Neural progenitor cell (in vitro differentiated cells): ENCODE results near the gene UBALD2. TPM values are rescaled to one million over a fixed set of nuclear protein-coding genes. Genes with fewer than 3 reads are reported as not detected.

Experiments
- DNase-seq: peaks from one replicate; pipeline ENCODE4 v3.0.0-alpha.2; 2016; ENCODE audit warnings: low spot score
- H2AFZ ChIP-seq: fragments of 200-600 bp; sonication (generic); replicated peaks from 2 replicates; pipeline ENCODE4 v1.6.1; 2016; ENCODE audit warnings: antibody characterized with exemption
- H3F3A ChIP-seq: fragments of 200-600 bp; sonication (generic); 2 replicates; pipeline ENCODE4 v1.6.1; 2016; ENCODE audit warnings: antibody characterized with exemption, low read depth
- H3K27ac ChIP-seq: fragments of 200-600 bp; sonication (generic); 2 replicates; pipeline ENCODE4 v1.5.1; 2016; ENCODE audit warnings: mild to moderate bottlenecking
- H3K27me3 ChIP-seq: fragments of 200-600 bp; sonication (generic); 2 replicates; pipeline ENCODE4 v1.6.1; 2016; ENCODE audit warnings: mild to moderate bottlenecking, moderate library complexity
- H3K36me3 ChIP-seq: fragments of 200-600 bp; sonication (generic); 2 replicates; pipeline ENCODE4 v1.5.1; 2016
- H3K4me1 ChIP-seq: fragments of 200-600 bp; sonication (generic); 2 replicates; pipeline ENCODE4 v1.6.1; 2016; ENCODE audit warnings: mixed run types
- H3K4me2 ChIP-seq: fragments of 200-600 bp; sonication (generic); 2 replicates; pipeline ENCODE4 v1.6.1; 2016
- H3K4me3 ChIP-seq: fragments of 200-600 bp; sonication (generic); 2 replicates; pipeline ENCODE4 v1.5.1; 2016
- H3K79me2 ChIP-seq: fragments of 200-600 bp; sonication (generic); 2 replicates; pipeline ENCODE4 v1.6.1; 2016; ENCODE audit warnings: low read depth
- H3K9ac ChIP-seq: fragments of 200-600 bp; sonication (generic); 2 replicates; pipeline ENCODE4 v1.6.1; 2016
- H3K9me3 ChIP-seq: fragments of 200-600 bp; sonication (generic); 2 replicates; pipeline ENCODE4 v1.5.1; 2016; ENCODE audit warnings: low read depth
- H4K20me1 ChIP-seq: fragments of 200-600 bp; sonication (generic); 2 replicates; pipeline ENCODE4 v1.6.1; 2016; ENCODE audit warnings: low read depth
- H3K27ac Mint-ChIP-seq: 3 replicates; pipeline ENCODE4 v1.8.0; 2021; ENCODE audit warnings: mixed read lengths
- H3K27me3 Mint-ChIP-seq: 2 replicates; pipeline ENCODE4 v1.8.0; 2022; ENCODE audit warnings: low read depth, mild to moderate bottlenecking, inconsistent platforms, moderate library complexity, mixed read lengths; ENCODE audit not compliant: insufficient read depth
- H3K36me3 Mint-ChIP-seq: 3 replicates; pipeline ENCODE4 v1.8.0; 2021; ENCODE audit warnings: mixed read lengths
- H3K4me1 Mint-ChIP-seq: 3 replicates; pipeline ENCODE4 v1.8.0; 2021; ENCODE audit warnings: mixed read lengths
- H3K4me3 Mint-ChIP-seq: 3 replicates; pipeline ENCODE4 v1.8.0; 2021; ENCODE audit warnings: mild to moderate bottlenecking, moderate library complexity, mixed read lengths
- H3K9me3 Mint-ChIP-seq: 3 replicates; pipeline ENCODE4 v1.8.0; 2020; ENCODE audit warnings: mixed read lengths
- CTCF ChIP-seq: fragments of 200-600 bp; sonication (generic); IDR thresholded peaks from 2 replicates; pipeline ENCODE4 v1.5.1; 2017; ENCODE audit warnings: antibody characterized with exemption, mild to moderate bottlenecking
- EZH2 ChIP-seq: fragments of 200-600 bp; sonication (generic); IDR thresholded peaks from 2 replicates; pipeline ENCODE4 v1.6.1; 2017; ENCODE audit warnings: antibody characterized with exemption, mild to moderate bottlenecking, moderate library complexity
- EZH2phosphoT487 ChIP-seq: fragments of 200-600 bp; sonication (generic); IDR thresholded peaks from 2 replicates; pipeline ENCODE4 v1.6.1; 2017; ENCODE audit warnings: antibody characterized with exemption
- total RNA-seq: library from RNA; depleted of rRNA; stranded (reverse); fragments of >200 nt; gene quantifications from 2 replicates; pipeline ENCODE4 v1.2.3, GENCODE V29; 2015; ENCODE audit warnings: low replicate concordance

Gene UBALD2
- total RNA-seq = 4.2 and 10.7 TPM in 2 replicates

GRCh38 chr17:76264755-76265623 lies at the start of gene UBALD2:
UBALD2 (plus strand) TSS chr17:76265348; CDS start chr17:76265506, 158 bp downstream.
- Histone ChIP-seq H2AFZ (no peak within 1 kb of the TSS), H3K36me3 (no peaks in the 10 kb centered on the region), H3K9ac (peak within 1 kb of the TSS; percentile 51), H3K27ac (no peak within 1 kb of the TSS), H3K27me3 (no peaks in the 10 kb centered on the region), H3K9me3 (no peaks in the 10 kb centered on the region), H3K79me2 (peaks cover 44% of the 10 kb centered on the region), H3F3A (peaks cover 10% of the 10 kb centered on the region), H3K4me2 (peak within 1 kb of the TSS; percentile 91), H3K4me1 (peaks cover 24% of the 10 kb centered on the region), H4K20me1 (peaks cover 9% of the 10 kb centered on the region), H3K4me3 (peak within 1 kb of the TSS; percentile 87)
- DNase-seq = peak; percentile 98
- Mint-ChIP-seq H3K36me3 (peaks cover 5% of the 10 kb centered on the region), H3K27me3 (peaks cover 7% of the 10 kb centered on the region), H3K4me1 (peaks cover 44% of the 10 kb centered on the region), H3K27ac (peak within 1 kb of the TSS; percentile 81), H3K4me3 (peak within 1 kb of the TSS; percentile 93), H3K9me3 (no peaks in the 10 kb centered on the region)
- TF ChIP-seq EZH2phosphoT487 (no peak), EZH2 (no peak), CTCF (no peak)

- no peak for DNase-seq
- TF ChIP-seq CTCF (no peak), EZH2 (no peak), EZH2phosphoT487 (no peak)
- Mint-ChIP-seq H3K27ac (no peak overlapping the region), H3K27me3 (peaks cover 4% of the 10 kb centered on the region), H3K9me3 (no peaks in the 10 kb centered on the region), H3K4me3 (no peak overlapping the region), H3K36me3 (peaks cover 3% of the 10 kb centered on the region), H3K4me1 (peaks cover 7% of the 10 kb centered on the region)
- Histone ChIP-seq H2AFZ (no peak overlapping the region), H3K4me2 (no peak overlapping the region), H3K4me1 (peaks cover 11% of the 10 kb centered on the region), H3K36me3 (no peaks in the 10 kb centered on the region), H3K9ac (no peak overlapping the region), H3K79me2 (no peaks in the 10 kb centered on the region), H3K27me3 (no peaks in the 10 kb centered on the region), H3K4me3 (no peak overlapping the region), H4K20me1 (peaks cover 3% of the 10 kb centered on the region), H3F3A (peaks cover 3% of the 10 kb centered on the region), H3K27ac (no peak overlapping the region), H3K9me3 (no peaks in the 10 kb centered on the region)
Observed at GRCh38 chr17:76217081-76217480, 48.1 kb upstream of the UBALD2 start.

DNA sequence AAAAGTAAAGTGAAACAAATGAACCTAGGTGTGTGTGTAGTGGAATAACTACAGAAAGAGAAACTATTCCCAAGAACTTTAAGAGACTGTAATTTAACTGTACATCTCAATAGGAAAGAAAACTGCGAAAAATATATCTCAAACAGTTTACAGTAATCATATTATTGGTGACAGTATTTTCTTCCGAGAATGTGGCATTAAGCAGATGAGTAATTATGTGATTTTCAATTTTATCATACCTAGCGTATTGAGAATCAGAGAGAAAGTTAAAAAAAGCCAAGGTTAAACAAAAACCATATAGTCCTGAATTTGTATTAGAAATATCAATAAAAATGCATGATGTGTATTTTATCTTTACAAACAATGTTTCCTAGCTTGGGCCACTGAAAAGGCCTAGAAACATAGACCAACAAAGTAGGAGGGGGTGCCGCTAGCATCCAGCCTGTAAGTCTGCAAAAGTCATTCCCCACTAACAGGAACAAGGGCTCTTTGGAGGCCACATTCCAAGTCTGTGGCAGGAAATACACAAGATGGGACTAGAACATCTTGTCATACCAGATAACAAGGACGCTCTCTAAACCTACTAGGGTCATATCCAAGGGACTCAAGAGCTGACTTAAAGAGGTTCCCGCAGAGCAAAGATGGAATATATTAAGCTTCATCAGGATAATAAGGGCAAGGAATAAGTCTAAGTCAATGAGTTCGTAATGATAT lies 45.3 kb upstream of the UBALD2 start:
- H3K9me3 ChIP-seq = no peaks in the 10 kb centered on the region
- H3K27me3 Mint-ChIP-seq = peaks cover 6% of the 10 kb centered on the region
- no peaks in the 10 kb centered on the region for H3K27me3 ChIP-seq
- H3K4me3 ChIP-seq = no peak overlapping the region
- peaks cover 3% of the 10 kb centered on the region for H4K20me1 ChIP-seq
- no peaks in the 10 kb centered on the region for H3K4me1 ChIP-seq
- no peak for DNase-seq
- peaks cover 3% of the 10 kb centered on the region for H3K36me3 Mint-ChIP-seq
- H3K36me3 ChIP-seq = no peaks in the 10 kb centered on the region
- no peaks in the 10 kb centered on the region for H3F3A ChIP-seq
- no peak overlapping the region for H3K4me3 Mint-ChIP-seq
- TF ChIP-seq EZH2 (no peak), CTCF (no peak), EZH2phosphoT487 (no peak)
- H3K9ac ChIP-seq = no peak overlapping the region
- no peak overlapping the region for H2AFZ ChIP-seq
- no peak overlapping the region for H3K27ac ChIP-seq
- no peak overlapping the region for H3K4me2 ChIP-seq
- no peaks in the 10 kb centered on the region for H3K79me2 ChIP-seq
- H3K9me3 Mint-ChIP-seq = no peaks in the 10 kb centered on the region
- no peaks in the 10 kb centered on the region for H3K4me1 Mint-ChIP-seq
- no peak overlapping the region for H3K27ac Mint-ChIP-seq
